22Rv1 (cell line): ENCODE results near the gene CD44.

Experiments used
- CTCF ChIP-seq: fragments of 450-650 bp; IDR thresholded peaks from 2 replicates; pipeline ENCODE4 v1.5.1; 2017; ENCODE audit warnings: mild to moderate bottlenecking
- ZFX ChIP-seq: fragments of 450-650 bp; IDR thresholded peaks from 2 replicates; pipeline ENCODE4 v1.6.1; 2017; ENCODE audit warnings: antibody characterized with exemption, borderline replicate concordance

DNA sequence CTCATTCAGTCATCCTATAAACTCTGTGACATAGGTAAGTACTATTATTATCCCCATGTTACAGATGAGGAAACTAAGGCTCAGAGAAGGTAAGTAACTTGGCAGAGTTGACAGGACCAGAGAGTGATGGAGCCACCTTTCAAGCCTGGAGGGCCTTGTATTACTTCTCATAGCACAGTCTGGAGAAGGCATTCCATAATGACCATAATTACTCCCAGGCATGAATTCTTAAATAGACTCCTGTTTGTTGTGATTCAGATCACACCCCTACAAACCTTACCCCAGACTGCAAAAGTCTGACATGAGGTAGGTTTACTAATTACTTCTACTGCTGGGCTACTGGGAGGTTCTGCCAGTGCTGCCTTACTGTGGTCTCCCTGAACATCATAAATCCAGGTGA is 77.0 kb downstream of the CD44 start:
- no peak for TF ChIP-seq CTCF
- TF ChIP-seq ZFX: no peak
